ENCODE data around the gene PIGBOS1. TPM values are rescaled to one million over a fixed set of nuclear protein-coding genes. Genes with fewer than 3 reads are reported as not detected.

The PIGBOS1 gene, protein sequence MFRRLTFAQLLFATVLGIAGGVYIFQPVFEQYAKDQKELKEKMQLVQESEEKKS
- 7.7 TPM for total RNA-seq

DNA sequence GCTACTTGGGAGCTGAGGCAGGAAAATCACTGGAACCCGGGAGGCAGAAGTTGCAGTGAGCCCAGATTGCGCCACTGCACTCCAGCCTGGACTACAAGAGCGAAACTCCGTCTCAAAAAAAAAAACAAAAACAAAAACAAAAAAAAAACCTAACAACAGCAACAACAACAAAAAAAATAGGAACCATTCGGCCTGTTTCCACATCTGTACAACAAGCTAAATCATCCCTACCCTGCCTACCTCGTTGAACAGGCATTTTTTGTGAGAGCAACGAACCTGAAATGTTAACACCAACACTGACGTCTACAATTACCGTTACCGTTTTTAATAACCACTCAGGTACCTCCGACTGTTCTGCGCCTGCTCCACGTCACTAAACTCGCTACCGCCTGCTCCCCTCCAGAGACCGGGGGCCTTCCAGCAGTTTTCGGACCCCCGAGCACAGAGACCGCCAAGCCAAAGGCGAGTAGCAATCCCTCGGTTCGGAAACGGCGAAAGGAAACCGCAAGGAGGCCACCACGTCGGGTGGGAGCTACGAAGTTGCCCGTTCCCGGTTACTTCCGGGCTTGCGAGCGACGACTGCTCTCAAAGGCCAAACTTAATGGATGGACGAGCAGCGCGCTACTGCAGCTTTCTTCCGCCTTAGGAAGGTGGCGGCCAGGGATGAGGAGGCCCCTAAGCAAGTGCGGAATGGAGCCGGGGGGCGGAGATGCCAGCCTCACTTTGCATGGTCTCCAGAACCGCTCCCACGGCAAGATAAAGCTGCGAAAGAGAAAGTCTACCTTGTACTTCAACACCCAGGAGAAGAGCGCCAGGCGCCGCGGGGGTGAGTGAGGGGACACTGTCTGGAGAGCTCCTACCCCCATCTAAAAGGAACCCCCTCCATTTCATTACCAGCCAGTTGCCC, at the start of gene PIGBOS1, which contains the start of gene PIGB:
Gene PIGBOS1 (minus strand): TSS at position 536 of the 907 bp plus-strand sequence. CDS start 1,331 bp downstream, outside the sequence.
Gene PIGB (plus strand): TSS at position 635 of the 907 bp plus-strand sequence. CDS start 29 bp downstream, at position 664.
- DNase-seq (ENCODE audit: low spot score in 2 of 2) (peak; percentile 56 to 77), FAIRE-seq (no peak)

DNA sequence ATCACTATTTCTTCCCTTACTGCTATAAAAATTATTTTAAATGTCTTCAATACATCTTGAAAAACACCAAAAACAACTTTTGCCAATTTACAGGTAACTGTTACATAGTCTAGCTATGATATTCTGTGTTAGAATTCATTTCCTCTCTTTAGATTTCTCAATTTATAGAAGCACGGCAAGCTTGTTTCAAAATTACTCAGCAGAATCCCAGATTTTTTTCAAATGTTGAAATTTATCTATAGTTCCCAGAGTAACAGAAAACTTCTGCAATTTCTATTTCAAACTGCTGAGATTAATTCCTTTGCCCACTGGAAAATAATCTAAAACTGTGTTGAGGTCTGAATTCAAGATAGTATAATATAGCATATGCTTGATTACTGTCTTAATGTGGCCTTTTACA, 48.1 kb upstream of the PIGBOS1 start:
- FAIRE-seq (no peak), DNase-seq (ENCODE audit: low spot score in 2 of 2) (no peak)

DNA sequence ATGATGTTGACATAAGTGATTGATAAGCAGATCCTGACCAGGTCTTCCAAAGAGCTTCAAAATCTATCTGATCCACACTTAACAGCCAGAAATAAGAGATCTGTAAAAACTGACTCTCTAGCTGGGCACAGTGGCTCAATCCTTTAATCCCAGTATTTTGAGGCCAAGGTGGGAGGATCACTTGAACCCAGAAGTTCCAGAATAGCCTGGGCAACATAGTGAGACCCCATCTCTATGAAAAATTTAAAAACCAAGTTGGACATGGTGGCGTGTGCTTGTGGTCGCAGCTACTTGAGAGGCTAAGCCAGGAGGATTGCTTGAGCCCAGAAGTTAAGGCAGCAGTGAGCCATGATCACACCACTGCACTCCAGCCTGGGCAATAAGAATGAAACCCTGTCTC, 43.7 kb upstream of the PIGBOS1 start:
- DNase-seq (ENCODE audit: low spot score in 2 of 2) = no peak
- no peak for FAIRE-seq

DNA sequence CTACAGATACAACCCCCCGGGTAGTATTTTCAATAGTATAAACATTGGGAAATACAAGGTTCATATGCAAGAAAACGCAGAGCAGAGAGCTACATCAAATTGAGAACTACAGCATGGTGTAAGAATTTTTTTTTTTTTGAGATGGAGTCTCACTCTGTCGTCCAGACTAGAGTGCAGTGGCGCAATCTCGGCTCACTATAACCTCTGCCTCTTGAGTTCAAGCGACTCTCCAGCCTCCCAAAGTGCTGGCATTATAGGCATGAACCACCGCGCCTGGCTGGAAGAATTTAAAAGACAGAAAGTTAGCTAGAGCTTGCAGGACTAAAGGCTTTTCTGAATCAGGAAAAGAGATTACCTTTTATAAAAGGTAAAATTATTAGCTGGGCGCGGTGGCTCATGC, 42.1 kb upstream of the PIGBOS1 start:
- no peak for FAIRE-seq
- DNase-seq (ENCODE audit: low spot score in 2 of 2) = no peak

DNA sequence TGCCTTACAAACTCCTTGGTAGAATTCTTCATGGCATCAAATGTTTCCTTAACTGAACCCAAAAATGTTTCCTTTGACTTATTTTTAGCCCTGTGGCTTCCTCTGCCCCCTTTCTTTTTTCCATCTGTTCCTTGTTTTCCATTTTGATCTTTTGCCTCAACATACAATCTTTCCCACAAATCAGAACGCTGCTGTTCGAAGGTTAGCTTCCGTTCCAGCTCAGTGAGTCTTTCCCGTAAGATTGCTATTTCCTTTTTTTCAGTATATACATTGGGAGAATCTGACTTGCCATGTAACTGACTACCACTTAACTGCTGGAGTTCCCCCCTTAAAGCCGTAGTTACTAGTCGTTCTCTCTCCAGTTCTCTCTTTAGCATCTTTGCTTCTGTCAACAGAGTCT, 41.3 kb upstream of the PIGBOS1 start:
- no peak for FAIRE-seq
- peak in 1 of 2 donors; percentile 16 for DNase-seq (ENCODE audit: low spot score in 2 of 2)

DNA sequence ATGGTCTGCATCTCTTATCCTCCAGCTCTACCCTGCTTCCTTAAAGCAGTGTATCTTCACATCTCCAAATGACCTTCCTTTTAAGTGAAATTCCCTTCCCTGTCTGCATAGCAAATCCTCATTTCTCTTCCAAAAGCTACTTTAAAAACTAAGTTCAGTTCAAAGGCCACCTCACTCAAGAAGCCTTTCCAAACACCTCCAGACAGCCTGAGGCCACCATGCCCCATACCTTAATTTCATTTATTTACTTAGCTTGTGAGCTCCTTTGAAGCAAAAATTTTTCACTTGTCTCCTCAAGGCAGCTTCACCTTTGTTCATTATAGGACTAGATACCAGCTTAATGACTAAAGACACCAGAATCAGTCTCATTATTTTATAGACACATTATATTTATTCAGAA, 39.5 kb upstream of the PIGBOS1 start:
- no peak for FAIRE-seq
- DNase-seq (ENCODE audit: low spot score in 2 of 2) = no peak

DNA sequence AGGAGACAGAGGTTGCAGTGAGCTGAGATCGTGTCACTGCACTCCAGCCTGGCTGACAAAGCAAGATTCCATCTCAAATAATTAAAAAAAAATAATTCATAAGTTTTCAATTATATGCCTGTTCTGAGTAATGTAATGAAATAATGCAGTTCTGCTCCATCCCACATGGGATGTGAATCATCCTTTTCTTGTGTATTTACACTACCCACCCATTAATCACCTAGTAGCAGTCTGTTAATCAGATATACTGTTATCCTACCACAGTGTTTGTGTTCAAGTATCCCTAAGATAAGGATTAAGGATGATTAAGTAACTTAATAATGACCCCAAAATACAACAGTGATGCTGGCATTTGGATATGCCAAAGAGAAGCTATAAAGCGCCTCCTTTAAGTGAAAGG, 38.9 kb upstream of the PIGBOS1 start:
- FAIRE-seq = no peak
- no peak for DNase-seq (ENCODE audit: low spot score in 2 of 2)

DNA sequence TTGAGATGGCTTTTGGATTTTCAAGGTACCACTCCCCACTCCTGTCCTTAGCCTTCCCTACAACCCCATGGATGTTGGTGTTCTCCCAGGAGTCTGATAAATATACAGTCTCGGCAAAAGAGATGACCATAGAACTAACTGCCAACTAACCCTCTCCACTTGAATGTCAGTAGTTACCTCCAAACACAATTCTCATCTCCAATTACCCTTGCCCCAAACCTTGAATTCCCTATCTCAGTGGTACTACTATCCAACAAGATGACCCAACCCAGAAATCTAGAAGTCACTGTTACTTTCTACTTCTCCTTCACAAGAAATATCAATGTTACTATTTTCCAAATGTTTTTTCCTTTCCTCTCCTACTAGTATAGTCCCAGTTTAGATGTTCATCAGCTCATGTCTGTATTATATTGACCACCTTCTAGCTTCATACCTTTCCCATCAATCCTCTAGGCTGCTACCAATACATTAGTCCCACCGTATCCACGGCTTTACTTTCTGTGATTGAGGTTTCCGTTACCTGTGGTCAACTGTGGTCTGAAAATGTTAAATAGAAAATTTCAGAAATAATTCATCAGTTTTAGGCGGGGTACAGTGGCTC, 38.2 kb upstream of the PIGBOS1 start:
- DNase-seq (ENCODE audit: low spot score in 2 of 2) = no peak
- no peak for FAIRE-seq

DNA sequence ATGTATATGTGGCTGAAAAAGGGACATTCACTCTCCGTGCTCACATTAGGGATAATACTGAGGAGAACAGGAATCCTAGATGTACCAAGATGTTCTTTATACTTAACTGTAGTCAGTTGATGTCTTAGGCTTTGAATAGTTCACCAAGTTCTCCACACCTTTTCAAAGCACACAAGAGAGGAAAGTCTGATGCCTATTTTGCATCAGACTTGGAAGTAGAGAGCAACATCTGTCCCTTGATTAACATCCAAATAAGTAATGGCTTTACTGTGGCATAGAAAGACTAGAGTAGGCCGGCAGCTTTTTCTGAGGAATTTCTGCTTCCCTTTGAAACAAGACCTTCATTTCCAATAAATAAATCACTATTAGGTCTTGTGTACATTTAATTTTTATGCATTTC, 34.1 kb upstream of the PIGBOS1 start:
- DNase-seq (ENCODE audit: low spot score in 2 of 2) = no peak
- no peak for FAIRE-seq

DNA sequence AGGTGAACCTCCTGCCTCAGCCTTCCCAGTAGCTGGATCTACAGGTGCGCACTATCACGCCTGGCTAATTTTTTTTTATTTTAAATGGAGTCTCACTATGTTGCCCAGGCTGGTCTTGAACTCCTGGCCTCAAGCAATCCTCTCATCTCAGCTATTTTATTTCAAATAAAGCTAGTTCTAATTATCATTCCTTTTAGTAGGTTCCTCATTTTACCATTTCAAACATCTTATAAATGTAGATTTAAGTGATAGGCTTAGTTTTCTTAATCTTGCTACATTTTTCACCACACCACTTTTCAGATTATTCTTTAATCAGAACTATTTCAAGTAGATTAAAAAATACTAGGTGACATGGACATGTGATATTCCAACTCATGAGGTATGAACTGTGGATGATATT, 30.4 kb upstream of the PIGBOS1 start:
- FAIRE-seq (no peak), DNase-seq (ENCODE audit: low spot score in 2 of 2) (no peak)

DNA sequence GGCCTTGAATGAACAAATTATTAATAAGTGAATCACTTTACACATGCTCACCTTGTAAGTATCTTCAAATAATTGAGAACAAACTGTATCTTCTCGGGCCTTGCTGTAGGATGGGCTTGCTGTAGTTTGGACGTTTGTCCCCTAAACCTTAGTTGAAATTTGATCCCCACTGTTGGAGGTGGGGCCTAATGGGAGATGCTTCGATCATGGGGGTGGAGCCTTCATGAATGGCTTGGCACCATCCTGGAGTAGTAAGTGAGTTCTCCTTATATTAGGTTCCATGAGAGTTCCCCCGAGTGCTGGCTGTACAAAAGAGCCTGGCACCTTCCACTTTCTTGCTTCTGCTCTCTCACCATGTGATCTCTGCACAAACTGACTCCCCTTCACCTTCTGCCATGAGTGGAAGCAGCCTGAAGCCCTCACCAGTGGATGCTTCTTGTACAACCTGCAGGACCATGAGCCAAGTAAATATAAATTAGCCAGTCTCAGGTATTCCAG, 29.4 kb upstream of the PIGBOS1 start:
- DNase-seq (ENCODE audit: low spot score in 2 of 2) (no peak), FAIRE-seq (no peak)

DNA sequence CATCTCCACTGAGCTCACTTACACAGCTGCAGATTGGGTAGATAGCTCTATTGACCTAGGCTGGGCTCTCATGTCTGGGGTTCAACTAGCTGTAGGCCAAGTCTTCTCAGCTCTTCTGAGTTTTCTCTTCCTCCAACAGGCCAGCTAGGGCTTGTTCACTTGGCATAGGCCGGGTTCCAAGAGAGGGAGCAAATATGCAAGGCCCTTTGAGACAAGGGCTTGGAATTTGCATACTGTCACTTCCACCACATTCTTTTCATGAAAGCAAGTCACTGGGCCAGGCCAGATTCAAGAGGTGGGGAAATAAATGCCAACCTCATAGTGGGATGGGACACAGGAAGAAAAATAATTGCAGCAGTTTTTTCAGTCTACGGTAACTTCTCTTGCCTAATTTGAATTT, 25.3 kb upstream of the PIGBOS1 start:
- no peak for DNase-seq (ENCODE audit: low spot score in 2 of 2)
- FAIRE-seq = no peak

DNA sequence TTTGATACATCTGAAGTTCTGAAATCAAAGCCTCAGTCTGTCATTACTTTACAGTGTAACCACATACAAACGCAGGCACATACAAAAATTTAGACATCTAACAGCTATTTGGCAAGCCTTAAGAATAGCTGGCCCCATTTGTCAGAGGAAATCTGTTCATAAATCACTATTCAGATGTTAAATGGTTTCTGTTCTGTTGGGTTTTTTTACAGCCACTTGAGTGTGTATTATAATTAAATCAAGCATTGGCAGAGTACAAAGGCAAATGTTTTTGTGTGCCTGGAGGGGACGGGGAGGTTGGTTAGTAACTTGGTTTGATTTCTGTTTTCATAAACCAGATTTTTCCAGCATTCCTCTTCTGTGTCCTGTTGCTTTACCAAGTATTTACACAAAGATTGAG, 24.2 kb upstream of the PIGBOS1 start:
- FAIRE-seq = no peak
- DNase-seq (ENCODE audit: low spot score in 2 of 2) = no peak

DNA sequence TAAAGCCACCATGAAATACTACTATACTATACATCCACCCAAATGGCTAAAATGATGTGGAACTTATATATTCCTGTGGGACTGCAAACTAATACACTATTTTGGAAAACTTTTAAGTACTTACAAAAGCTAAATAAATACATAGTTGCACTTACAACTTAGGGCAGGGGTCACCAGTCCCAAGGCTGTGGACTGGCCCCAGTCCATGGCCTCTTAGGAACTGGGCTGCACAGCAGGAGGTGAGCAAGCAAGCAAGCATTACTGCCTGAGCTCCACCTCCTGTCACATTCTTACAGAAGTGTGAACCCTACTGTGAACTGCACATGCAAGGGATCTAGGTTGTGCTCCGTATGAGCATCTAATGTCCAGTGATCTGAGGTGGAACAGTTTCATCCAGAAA, 18.2 kb upstream of the PIGBOS1 start:
- DNase-seq (ENCODE audit: low spot score in 2 of 2) = no peak
- FAIRE-seq = no peak

DNA sequence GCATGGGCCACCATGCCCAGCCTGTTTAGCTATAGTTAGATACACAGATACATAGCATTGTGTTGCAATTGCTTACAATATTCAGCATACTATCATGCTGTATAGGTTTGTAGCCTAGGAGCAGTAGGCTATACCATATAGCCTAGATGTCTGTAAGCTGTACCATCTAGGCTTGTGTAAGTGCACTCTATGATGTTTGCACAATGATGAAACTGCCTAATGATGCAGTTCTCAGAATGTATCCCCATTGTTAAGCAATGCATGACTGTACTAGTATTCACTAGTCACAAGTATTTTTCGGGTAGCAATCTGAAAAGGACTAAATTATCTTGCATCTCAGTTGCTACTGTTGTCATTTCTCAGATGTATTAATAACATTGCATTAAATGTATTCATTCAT, 16.1 kb upstream of the PIGBOS1 start:
- DNase-seq (ENCODE audit: low spot score in 2 of 2) = no peak
- no peak for FAIRE-seq

DNA sequence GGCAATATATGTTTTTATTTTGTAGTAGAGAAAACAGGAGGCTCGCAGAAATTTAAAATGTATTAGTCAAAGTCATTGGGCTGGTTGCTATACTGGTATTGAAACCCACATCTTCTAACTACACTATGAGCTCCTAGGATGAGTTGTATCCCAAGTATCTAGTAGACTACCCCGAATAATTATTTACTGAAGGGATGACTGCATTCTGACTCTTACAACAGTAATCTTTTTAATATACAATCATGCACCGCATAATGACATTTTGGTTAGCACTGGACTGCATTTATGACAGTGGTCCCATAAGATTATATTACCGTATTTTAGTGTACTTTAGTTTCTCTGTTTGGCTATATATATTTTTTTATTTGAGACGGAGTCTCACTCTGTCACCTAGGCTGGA, 15.4 kb upstream of the PIGBOS1 start:
- DNase-seq (ENCODE audit: low spot score in 2 of 2) = no peak
- no peak for FAIRE-seq

DNA sequence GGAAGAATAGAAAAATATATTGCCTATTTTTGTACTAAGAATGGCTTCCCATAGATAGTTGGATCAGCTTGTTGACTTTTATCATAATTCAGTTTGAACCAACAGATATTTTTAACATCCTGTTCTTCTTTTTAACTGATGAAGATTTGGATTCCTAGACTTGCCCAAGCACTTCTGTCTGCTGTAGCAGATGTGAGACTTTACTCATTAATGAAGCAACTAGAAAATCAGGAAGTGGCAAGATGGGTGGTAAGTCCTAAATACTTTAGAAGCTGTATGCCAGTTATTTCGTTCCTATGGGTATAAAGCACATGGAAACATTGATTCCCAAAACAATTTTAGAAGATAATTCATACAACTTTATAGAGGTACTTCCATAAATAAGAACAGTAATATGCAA, 8.5 kb upstream of the PIGBOS1 start:
- FAIRE-seq = no peak
- no peak for DNase-seq (ENCODE audit: low spot score in 2 of 2)

DNA sequence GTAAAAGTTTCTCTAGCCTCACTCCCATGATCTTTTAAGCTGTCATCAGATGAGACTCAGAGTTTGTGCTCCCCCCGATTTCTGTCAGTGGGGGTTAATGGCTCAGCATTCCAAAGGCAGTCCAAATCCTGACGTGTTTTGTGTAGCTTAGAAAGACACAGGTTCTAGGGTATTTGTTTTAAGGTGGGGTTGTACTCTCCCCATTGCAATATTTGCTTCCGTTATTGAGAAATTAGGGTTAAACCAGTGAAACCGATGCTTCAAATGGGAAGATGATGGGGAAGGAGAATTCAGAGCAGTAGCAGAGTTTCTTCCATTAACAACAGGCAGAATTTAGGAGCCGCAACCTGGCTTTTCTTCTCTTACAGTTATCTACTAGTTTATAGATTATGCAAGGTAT, 3.5 kb upstream of the PIGBOS1 start:
- FAIRE-seq = no peak
- DNase-seq (ENCODE audit: low spot score in 2 of 2) = no peak

DNA sequence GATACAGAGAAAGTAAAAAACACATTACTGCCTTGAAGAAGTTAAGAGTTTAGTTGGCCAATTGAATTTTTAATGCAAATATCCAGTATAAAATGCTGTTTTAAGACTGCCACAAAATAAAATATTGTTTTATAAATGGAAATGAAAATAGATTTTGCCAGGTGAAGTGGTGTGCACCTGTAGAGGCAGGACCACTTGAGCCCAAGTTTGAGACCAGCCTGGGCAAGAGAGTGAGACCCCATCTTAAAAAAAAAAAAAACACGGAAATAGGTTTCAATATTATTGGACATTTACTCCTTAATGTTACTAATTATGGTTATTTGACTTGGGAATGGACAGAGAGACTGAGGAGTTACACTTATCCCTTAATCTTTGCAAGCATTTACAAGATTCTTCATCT, 2.0 kb upstream of the PIGBOS1 start:
- FAIRE-seq (no peak), DNase-seq (ENCODE audit: low spot score in 2 of 2) (no peak)

DNA sequence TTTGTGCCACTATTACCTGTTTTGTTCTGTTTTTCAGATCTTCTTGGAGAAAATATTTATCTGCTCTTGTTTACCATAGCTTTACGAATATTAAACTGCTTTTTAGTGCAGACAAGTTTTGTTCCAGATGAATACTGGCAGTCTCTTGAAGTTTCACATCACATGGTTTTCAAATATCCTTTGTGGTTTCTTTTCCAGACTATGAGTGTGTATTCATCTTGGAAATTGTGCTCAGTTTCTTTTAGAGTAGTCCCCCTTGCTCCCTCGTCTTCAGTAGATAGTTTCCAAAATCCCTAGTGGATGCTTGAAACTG, 1.3 kb upstream of the PIGBOS1 start:
- no peak for DNase-seq (ENCODE audit: low spot score in 2 of 2)
- no peak for FAIRE-seq

DNA sequence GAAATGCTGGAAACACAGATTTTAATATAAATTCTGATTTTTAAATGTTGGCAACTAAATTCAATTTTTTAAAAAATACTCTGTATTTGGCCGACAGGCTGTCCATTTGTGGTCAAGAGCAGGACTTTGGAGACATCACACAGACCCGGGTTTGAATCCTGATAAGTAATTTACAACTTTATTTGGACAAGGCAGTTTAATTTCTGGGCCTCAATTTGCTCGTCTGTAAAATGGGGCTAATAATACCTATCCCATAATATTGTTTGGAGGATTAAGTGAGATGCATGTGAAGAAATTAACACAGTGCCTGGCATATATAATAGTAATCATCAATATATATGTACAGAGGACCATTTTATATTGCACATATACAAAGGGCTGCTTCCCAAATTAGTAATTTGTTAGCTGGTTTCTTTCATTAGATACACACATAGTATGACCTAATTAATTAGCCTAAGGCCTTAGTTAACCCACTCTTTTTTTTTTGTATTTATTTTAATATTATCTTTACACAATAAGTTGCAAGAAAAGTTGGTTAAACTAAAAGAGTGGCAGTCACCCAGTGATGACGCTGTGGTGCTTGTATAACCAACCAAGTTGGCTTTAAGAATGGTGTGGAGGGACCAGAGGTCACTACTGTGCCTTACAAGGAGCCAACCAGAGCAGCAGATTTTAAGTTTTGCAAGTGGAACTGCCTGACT, 764 bp upstream of the PIGBOS1 start:
- DNase-seq (ENCODE audit: low spot score in 2 of 2) (no peak), FAIRE-seq (no peak)
